ACC112 (cell line): Measurements from ENCODE around the gene C9orf50.

Experiments
- H2AFZ ChIP-seq: fragments of 200-600 bp; sonication (generic); one replicate; pipeline ENCODE4 v1.6.0; 2017; ENCODE audit warnings: antibody characterized with exemption, low read length; ENCODE audit not compliant: unreplicated experiment
- H3K27ac ChIP-seq: fragments of 200-600 bp; sonication (generic); 2 replicates; pipeline ENCODE4 v1.5.1; 2014; ENCODE audit warnings: low read depth, mild to moderate bottlenecking, antibody characterized with exemption, low read length, moderate library complexity
- H3K27me3 ChIP-seq: fragments of 200-600 bp; sonication (generic); 2 replicates; pipeline ENCODE4 v1.6.1; 2014; ENCODE audit warnings: mild to moderate bottlenecking, antibody characterized with exemption, low read length, moderate library complexity, mixed read lengths; ENCODE audit not compliant: insufficient read depth
- H3K36me3 ChIP-seq: fragments of 200-600 bp; sonication (generic); 2 replicates; pipeline ENCODE4 v1.6.1; 2016; ENCODE audit warnings: mild to moderate bottlenecking, antibody characterized with exemption, low read length, moderate library complexity, mixed read lengths; ENCODE audit not compliant: insufficient read depth
- H3K4me1 ChIP-seq: fragments of 200-600 bp; sonication (generic); one replicate; pipeline ENCODE4 v1.6.1; 2016; ENCODE audit warnings: low read length, mixed read lengths; ENCODE audit not compliant: insufficient read depth, unreplicated experiment, control insufficient read depth
- H3K4me3 ChIP-seq: fragments of 200-600 bp; sonication (generic); 2 replicates; pipeline ENCODE4 v1.5.1; 2014; ENCODE audit warnings: mild to moderate bottlenecking, low read depth, low read length
- H3K79me2 ChIP-seq: fragments of 200-600 bp; sonication (generic); one replicate; pipeline ENCODE4 v1.6.0; 2016; ENCODE audit warnings: low read length; ENCODE audit not compliant: control insufficient read depth, unreplicated experiment, insufficient read depth

The C9orf50 gene

GRCh38 chr9:129610213-129610472 is 10.8 kb downstream of the C9orf50 start:
- Histone ChIP-seq H2AFZ (peak overlapping the region; percentile 70), H3K79me2 (no peaks in the 10 kb centered on the region), H3K27me3 (no peaks in the 10 kb centered on the region), H3K4me1 (peaks cover 19% of the 10 kb centered on the region), H3K36me3 (no peaks in the 10 kb centered on the region), H3K4me3 (peak overlapping the region; percentile 95), H3K27ac (no peak overlapping the region)

- Histone ChIP-seq H3K4me3 (peak overlapping the region; percentile 95), H3K36me3 (no peaks in the 10 kb centered on the region), H2AFZ (no peak overlapping the region), H3K27me3 (no peaks in the 10 kb centered on the region), H3K27ac (no peak overlapping the region), H3K4me1 (peaks cover 19% of the 10 kb centered on the region), H3K79me2 (no peaks in the 10 kb centered on the region)
Observed at GRCh38 chr9:129609486-129610212, 11.3 kb downstream of the C9orf50 start.

GRCh38 chr9:129608561-129609481 is 12.1 kb downstream of the C9orf50 start:
- no peak overlapping the region for H3K27ac ChIP-seq
- H3K4me3 ChIP-seq: no peak overlapping the region
- no peaks in the 10 kb centered on the region for H3K79me2 ChIP-seq
- peaks cover 19% of the 10 kb centered on the region for H3K4me1 ChIP-seq
- H3K36me3 ChIP-seq: no peaks in the 10 kb centered on the region
- no peak overlapping the region for H2AFZ ChIP-seq
- H3K27me3 ChIP-seq: no peaks in the 10 kb centered on the region

GRCh38 chr9:129607027-129607387 is 13.9 kb downstream of the C9orf50 start:
- no peak overlapping the region for H3K27ac ChIP-seq
- H3K4me1 ChIP-seq: peaks cover 19% of the 10 kb centered on the region
- H3K27me3 ChIP-seq: no peaks in the 10 kb centered on the region
- H2AFZ ChIP-seq: no peak overlapping the region
- no peaks in the 10 kb centered on the region for H3K79me2 ChIP-seq
- no peaks in the 10 kb centered on the region for H3K36me3 ChIP-seq
- no peak overlapping the region for H3K4me3 ChIP-seq

GRCh38 chr9:129606161-129607026 is 14.5 kb downstream of the C9orf50 start:
- Histone ChIP-seq H3K4me1 (peaks cover 19% of the 10 kb centered on the region), H2AFZ (no peak overlapping the region), H3K27me3 (no peaks in the 10 kb centered on the region), H3K36me3 (no peaks in the 10 kb centered on the region), H3K4me3 (no peak overlapping the region), H3K79me2 (no peaks in the 10 kb centered on the region), H3K27ac (no peak overlapping the region)

- no peaks in the 10 kb centered on the region for H3K36me3 ChIP-seq
- peaks cover 17% of the 10 kb centered on the region for H3K4me1 ChIP-seq
- no peak overlapping the region for H3K27ac ChIP-seq
Observed at GRCh38 chr9:129604766-129605163, 16.1 kb downstream of the C9orf50 start.

GRCh38 chr9:129604056-129604765 is 16.7 kb downstream of the C9orf50 start:
- Histone ChIP-seq H3K36me3 (no peaks in the 10 kb centered on the region), H3K4me1 (peaks cover 15% of the 10 kb centered on the region), H3K27ac (no peak overlapping the region), H3K27me3 (no peaks in the 10 kb centered on the region), H3K4me3 (no peak overlapping the region), H3K79me2 (no peaks in the 10 kb centered on the region), H2AFZ (no peak overlapping the region)

More at GRCh38 chr9:129604766-129605163, 16.1 kb downstream of the C9orf50 start:
- Histone ChIP-seq H2AFZ (no peak overlapping the region), H3K79me2 (no peaks in the 10 kb centered on the region), H3K4me3 (no peak overlapping the region), H3K27me3 (no peaks in the 10 kb centered on the region)

GRCh38 chr9:129602598-129603415 is 18.1 kb downstream of the C9orf50 start:
- no peaks in the 10 kb centered on the region for H3K36me3 ChIP-seq
- peaks cover 15% of the 10 kb centered on the region for H3K4me1 ChIP-seq
- H2AFZ ChIP-seq: no peak overlapping the region
- no peaks in the 10 kb centered on the region for H3K27me3 ChIP-seq
- no peak overlapping the region for H3K27ac ChIP-seq
- no peaks in the 10 kb centered on the region for H3K79me2 ChIP-seq
- H3K4me3 ChIP-seq: no peak overlapping the region

GRCh38 chr9:129601082-129601674 is 19.7 kb downstream of the C9orf50 start:
- no peak overlapping the region for H2AFZ ChIP-seq
- H3K27ac ChIP-seq: no peak overlapping the region
- no peak overlapping the region for H3K4me3 ChIP-seq
- no peaks in the 10 kb centered on the region for H3K36me3 ChIP-seq
- H3K4me1 ChIP-seq: peaks cover 17% of the 10 kb centered on the region
- H3K27me3 ChIP-seq: no peaks in the 10 kb centered on the region
- H3K79me2 ChIP-seq: no peaks in the 10 kb centered on the region
